Hepatocyte (in vitro differentiated cells): ENCODE results near the gene TBL1X.

Source experiments
- CTCF ChIP-seq: fragments of 200-600 bp; sonication (generic); IDR thresholded peaks from 2 replicates; pipeline ENCODE4 v1.5.1; 2016; ENCODE audit warnings: antibody characterized with exemption, mild to moderate bottlenecking; ENCODE audit not compliant: poor library complexity
- EZH2phosphoT487 ChIP-seq: fragments of 200-600 bp; sonication (generic); IDR thresholded peaks from one replicate; pipeline ENCODE4 v1.6.1; 2018; ENCODE audit warnings: antibody characterized with exemption, mild to moderate bottlenecking, low read depth, moderate library complexity; ENCODE audit not compliant: unreplicated experiment, severe bottlenecking

GRCh38 chrX:9467146-9467545 lies 2.3 kb downstream of the TBL1X start:
- no peak for TF ChIP-seq CTCF
- no peak for TF ChIP-seq EZH2phosphoT487
